HUES48 (cell line): Measurements from ENCODE around the gene FSTL4.

Source experiments
- H3K27ac ChIP-seq: one replicate; pipeline ENCODE4 v1.7.0; 2013; ENCODE audit warnings: low read depth, low read length, inconsistent platforms
- H3K27me3 ChIP-seq: 2 replicates; pipeline ENCODE4 v1.6.1; 2013; ENCODE audit warnings: mild to moderate bottlenecking, low read length; ENCODE audit not compliant: control insufficient read depth, insufficient read depth
- H3K36me3 ChIP-seq: 2 replicates; pipeline ENCODE4 v1.6.1; 2013; ENCODE audit warnings: low read length; ENCODE audit not compliant: control insufficient read depth, insufficient read depth
- H3K4me1 ChIP-seq: 2 replicates; pipeline ENCODE4 v1.6.1; 2013; ENCODE audit warnings: mild to moderate bottlenecking, low read length; ENCODE audit not compliant: control insufficient read depth, insufficient read depth
- H3K4me3 ChIP-seq: 2 replicates; pipeline ENCODE4 v1.5.1; 2013; ENCODE audit warnings: mild to moderate bottlenecking, low read depth, low read length
- H3K9ac ChIP-seq: 2 replicates; pipeline ENCODE4 v1.6.1; 2013; ENCODE audit warnings: mild to moderate bottlenecking, low read depth, low read length, moderate library complexity
- H3K9me3 ChIP-seq: 2 replicates; pipeline ENCODE4 v1.6.1; 2013; ENCODE audit warnings: low read length; ENCODE audit not compliant: control insufficient read depth, insufficient read depth

The FSTL4 gene

DNA sequence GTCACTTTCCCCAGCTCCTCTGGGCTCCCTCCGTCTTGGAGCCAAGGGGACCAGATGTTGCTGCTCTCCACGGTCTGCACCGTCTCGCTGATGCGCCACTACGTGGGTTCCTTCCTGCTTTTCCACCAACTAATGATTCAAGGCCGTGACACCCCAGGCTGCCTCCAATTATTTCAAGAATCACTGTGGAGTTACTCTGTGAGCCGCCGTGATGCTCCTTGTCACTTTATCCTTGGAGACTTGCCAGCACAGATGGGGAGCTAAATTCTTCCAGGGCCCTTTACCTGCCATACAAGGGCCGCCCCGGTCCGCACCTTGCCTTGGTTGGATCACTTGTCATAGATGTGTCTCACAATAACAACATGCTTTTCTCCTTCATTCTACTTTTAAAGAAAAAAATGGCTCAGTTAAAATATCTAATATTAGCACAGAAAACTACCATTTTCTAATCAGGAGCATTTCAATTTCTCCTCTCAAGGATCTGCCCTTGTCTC, 202.0 kb downstream of the FSTL4 start:
- Histone ChIP-seq H3K36me3 (no peaks in the 10 kb centered on the region), H3K4me1 (no peaks in the 10 kb centered on the region), H3K27me3 (no peaks in the 10 kb centered on the region), H3K9ac (no peak overlapping the region), H3K9me3 (no peaks in the 10 kb centered on the region), H3K4me3 (no peak overlapping the region), H3K27ac (no peak overlapping the region)

GRCh38 chr5:133409210-133409674, 203.1 kb downstream of the FSTL4 start:
- H3K9me3 ChIP-seq, result no peaks in the 10 kb centered on the region
- no peaks in the 10 kb centered on the region for H3K36me3 ChIP-seq
- no peak overlapping the region for H3K4me3 ChIP-seq
- H3K27ac ChIP-seq, result no peak overlapping the region
- H3K27me3 ChIP-seq, result no peaks in the 10 kb centered on the region
- H3K9ac ChIP-seq, result no peak overlapping the region
- no peaks in the 10 kb centered on the region for H3K4me1 ChIP-seq

DNA sequence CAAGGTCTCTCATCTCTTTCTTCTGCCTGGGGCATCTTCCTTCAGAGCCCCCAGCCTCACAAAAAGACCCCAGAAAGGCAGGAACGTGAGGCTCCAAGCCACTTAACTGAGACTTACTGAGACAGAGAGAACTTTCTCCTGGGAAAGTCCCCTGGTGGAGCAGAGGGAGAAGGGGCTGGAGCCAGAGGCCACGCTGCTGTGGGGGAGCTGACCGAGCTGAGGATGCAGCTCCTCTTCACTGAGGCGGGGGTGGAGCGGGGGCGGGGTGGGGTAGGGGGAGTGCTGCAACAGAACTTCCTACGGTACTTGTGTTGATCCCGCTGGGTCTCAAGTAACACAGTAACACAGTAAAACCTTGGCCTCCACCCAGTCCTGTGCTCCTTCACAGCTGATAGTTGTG, 204.0 kb downstream of the FSTL4 start:
- Histone ChIP-seq H3K9ac (no peak overlapping the region), H3K36me3 (no peaks in the 10 kb centered on the region), H3K27me3 (no peaks in the 10 kb centered on the region), H3K27ac (no peak overlapping the region), H3K4me1 (no peaks in the 10 kb centered on the region), H3K9me3 (no peaks in the 10 kb centered on the region), H3K4me3 (no peak overlapping the region)

GRCh38 chr5:133406977-133407632, 205.2 kb downstream of the FSTL4 start:
- Histone ChIP-seq H3K36me3 (no peaks in the 10 kb centered on the region), H3K27me3 (no peaks in the 10 kb centered on the region), H3K9me3 (no peaks in the 10 kb centered on the region), H3K4me3 (no peak overlapping the region), H3K27ac (no peak overlapping the region), H3K4me1 (no peaks in the 10 kb centered on the region), H3K9ac (no peak overlapping the region)

DNA sequence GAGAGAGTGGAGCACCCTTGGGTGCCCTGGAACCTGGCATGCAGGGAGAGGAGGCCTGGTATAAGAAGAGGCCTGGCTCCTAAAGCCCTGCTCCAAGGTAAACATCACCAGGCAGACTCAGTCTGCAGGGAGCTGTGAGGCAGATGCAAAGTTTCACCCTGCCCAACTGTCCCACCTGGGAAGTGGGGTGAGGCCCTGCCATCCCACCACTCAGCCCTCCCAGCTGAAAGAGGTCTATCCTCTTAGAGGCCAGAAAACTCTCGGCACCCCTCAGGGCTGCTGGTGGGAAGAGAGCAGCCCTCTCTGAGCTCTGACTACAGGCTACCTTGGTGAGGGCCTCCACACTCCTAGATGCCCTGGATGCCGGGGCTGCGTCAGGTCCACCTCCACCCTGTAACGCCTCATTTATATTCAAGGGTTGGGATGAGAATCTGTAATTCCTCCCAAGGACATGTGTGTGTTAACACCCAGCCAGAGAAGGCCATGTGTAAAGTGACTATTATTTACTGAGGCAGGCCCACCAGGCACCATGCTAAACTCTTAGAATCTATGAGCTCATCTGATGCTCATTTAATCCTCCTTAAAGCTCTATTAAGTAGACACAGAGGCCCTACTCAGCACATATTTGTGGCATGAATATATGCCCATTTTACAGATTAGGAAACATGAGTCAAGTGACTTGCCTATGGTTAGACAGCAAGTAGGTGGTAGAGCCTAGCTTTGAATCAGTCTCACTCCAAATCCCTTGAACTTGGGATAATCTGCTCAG, 205.9 kb downstream of the FSTL4 start:
- H3K4me1 ChIP-seq, result peaks cover under 1% of the 10 kb centered on the region
- no peaks in the 10 kb centered on the region for H3K36me3 ChIP-seq
- H3K27me3 ChIP-seq, result no peaks in the 10 kb centered on the region
- no peak overlapping the region for H3K27ac ChIP-seq
- no peak overlapping the region for H3K9ac ChIP-seq
- no peaks in the 10 kb centered on the region for H3K9me3 ChIP-seq
- H3K4me3 ChIP-seq, result no peak overlapping the region

DNA sequence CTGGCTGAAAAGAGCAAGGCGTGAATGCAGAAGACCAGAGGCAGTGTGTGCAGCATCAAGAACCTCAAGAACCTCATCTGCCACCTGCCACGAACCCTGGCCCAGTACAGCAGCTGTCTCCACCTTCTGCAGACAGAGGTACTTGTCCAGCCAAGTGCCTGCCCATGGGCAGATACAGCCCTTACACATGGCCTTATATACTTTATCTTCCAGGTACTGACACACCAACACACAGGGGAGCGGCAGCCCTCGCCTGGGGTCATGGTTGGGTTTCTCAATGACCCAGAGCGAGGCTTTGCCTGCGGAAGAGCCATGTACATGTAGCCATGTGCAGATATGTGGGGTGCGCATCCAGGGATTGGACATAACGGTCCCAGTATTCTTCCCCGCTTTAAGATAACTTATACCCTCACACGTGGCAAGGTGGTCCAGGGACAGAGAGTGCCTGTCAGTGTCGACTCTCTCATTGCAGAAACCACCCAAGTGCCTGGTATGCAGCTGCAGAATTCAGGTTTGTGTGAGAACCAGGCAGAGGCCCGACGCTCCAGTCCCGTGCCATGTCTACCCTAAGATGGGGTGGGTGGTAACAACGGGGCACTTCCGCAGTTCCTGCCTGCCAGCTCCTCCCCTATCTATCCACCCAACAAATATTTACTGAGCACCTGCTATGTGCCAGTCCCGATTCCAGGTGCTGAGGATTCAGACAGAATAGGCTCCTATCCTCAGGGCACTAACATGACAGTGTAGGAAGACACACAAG, 206.9 kb downstream of the FSTL4 start:
- H3K36me3 ChIP-seq, result no peaks in the 10 kb centered on the region
- H3K27me3 ChIP-seq, result no peaks in the 10 kb centered on the region
- no peaks in the 10 kb centered on the region for H3K9me3 ChIP-seq
- peaks cover 10% of the 10 kb centered on the region for H3K4me1 ChIP-seq
- H3K9ac ChIP-seq, result no peak overlapping the region
- H3K27ac ChIP-seq, result no peak overlapping the region
- H3K4me3 ChIP-seq, result no peak overlapping the region

DNA sequence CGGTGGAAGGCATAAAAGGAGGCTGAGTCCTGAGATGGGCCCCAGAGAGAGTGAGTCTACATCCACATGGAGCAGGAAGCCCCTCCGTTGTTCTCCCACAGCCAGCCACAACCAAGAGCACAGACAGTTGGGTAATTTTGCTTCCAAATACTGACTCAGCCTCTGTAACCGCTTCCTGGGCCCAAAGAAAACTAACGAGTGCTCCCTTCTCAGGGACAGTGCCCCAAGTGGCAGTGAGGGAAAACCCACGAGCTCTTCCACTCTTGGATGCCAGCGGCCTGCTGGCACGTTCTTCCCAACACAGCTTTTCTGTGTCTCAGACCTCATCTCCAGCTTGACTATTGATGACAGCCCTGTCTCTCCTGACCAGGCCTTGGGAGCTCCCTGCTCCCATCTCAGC, 207.6 kb downstream of the FSTL4 start:
- Histone ChIP-seq H3K9ac (no peak overlapping the region), H3K4me1 (peaks cover 12% of the 10 kb centered on the region), H3K27ac (no peak overlapping the region), H3K36me3 (no peaks in the 10 kb centered on the region), H3K4me3 (no peak overlapping the region), H3K27me3 (no peaks in the 10 kb centered on the region), H3K9me3 (no peaks in the 10 kb centered on the region)

DNA sequence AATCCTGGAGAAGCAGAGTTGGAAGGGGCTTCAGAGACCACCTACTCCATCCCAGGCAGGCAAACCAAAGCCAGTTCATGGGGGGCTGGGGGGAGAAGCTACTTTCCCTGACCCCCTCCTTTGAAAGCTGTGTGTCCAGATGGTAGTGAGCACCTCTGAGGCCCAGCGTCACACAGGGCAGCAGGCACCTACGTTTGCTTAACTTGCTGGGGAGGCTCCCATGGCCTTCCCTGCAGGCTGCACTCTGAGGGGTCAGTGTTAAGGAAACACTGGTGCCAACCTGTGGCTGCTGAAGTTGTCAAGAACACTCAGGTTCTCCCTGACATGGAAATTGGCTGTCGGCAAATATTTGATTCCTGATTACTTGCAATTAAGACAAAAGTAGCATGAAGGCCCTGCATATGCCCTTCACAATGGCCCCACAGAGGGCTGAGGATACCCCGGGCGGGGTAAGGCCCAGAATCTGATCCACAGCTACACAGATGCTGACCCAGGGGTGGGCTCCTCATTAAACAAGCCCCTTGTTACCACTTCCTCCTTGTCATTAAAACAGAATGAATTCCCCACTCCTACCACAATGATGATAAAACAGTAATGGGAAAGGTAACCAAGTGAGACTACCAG, 208.5 kb downstream of the FSTL4 start:
- Histone ChIP-seq H3K4me1 (peaks cover 12% of the 10 kb centered on the region), H3K9me3 (no peaks in the 10 kb centered on the region), H3K27ac (no peak overlapping the region)

DNA sequence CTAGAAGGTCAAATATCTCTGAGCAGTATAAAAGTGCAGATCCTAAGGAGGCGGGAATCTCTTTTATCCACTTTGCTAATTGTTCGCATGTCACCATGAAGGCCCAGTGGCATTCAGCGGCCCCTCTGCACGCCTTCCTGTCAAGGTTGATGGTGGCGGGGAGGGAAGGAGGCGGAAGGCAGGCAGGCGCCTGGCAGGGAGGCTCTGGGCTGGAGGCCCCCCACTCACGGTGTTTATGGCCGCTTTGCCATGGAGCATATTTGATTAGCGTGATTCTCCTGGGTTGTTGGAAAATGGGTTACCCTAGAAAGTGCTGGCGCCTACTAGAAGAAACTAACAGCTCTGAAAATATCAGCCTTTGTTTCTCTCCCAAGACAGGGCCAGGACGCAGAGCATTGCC, 209.6 kb downstream of the FSTL4 start:
- Histone ChIP-seq H3K9me3 (no peaks in the 10 kb centered on the region), H3K4me3 (no peak overlapping the region), H3K27ac (no peak overlapping the region), H3K4me1 (peaks cover 12% of the 10 kb centered on the region), H3K36me3 (no peaks in the 10 kb centered on the region), H3K9ac (no peak overlapping the region), H3K27me3 (no peaks in the 10 kb centered on the region)

More for the DNA sequence above, 208.5 kb downstream of the FSTL4 start:
- H3K36me3 ChIP-seq, result no peaks in the 10 kb centered on the region
- no peak overlapping the region for H3K4me3 ChIP-seq
- no peak overlapping the region for H3K9ac ChIP-seq
- H3K27me3 ChIP-seq, result no peaks in the 10 kb centered on the region

DNA sequence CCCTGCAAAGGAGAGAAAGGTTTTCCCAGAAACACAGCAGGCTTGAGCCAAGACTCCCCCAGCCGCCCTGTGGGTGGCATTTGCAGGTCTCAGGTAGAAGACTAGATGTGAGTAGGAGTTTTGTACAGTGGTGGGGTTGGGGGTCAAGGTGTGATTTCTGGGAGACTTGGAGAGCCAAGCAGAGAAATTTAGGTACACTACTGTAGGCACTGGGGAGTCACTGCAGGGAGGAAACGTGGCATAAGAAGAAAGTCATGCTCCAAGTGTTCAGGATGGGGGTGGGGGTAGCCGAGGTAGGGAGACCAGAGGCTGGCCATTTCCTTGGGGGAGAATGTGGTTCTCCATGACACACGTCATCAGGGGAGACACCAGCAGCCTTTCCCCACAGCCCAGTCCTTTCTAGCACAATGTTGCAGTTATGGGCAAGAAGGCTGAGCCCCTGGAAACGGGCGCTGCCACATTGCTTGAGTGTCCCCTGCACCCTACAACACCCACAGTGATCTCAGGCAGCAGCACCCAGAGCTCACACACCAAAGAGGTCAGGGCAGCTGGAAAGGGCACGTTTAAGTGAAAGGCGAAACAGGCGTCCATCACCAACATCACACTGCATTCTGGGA, 210.5 kb downstream of the FSTL4 start:
- Histone ChIP-seq H3K27ac (no peak overlapping the region), H3K27me3 (no peaks in the 10 kb centered on the region), H3K9ac (no peak overlapping the region), H3K4me1 (peaks cover 22% of the 10 kb centered on the region), H3K9me3 (no peaks in the 10 kb centered on the region), H3K4me3 (no peak overlapping the region), H3K36me3 (no peaks in the 10 kb centered on the region)
